SK-N-SH treated with all-trans-retinoic acid at 6 μM for 48 hours (cell line): ENCODE data around the gene FGGY.
"Not testable (repeated sequence)": the region's sequence is repeated elsewhere in the genome, so short reads cannot be mapped to it uniquely, and the experiment has no call there.

ENCODE experiments used
- ESRRG ChIP-seq: fragments of 250-450 bp; sonication (Bioruptor Pico); IDR thresholded peaks from 2 replicates; pipeline ENCODE4 v1.6.1; 2021; ENCODE audit warnings: mild to moderate bottlenecking
- RARB ChIP-seq: fragments of 250-450 bp; sonication (Bioruptor Pico); IDR thresholded peaks from 2 replicates; pipeline ENCODE4 v1.8.0; 2021; ENCODE audit warnings: mild to moderate bottlenecking, moderate library complexity
- SNAI2 ChIP-seq: fragments of 250-450 bp; sonication (Bioruptor Pico); IDR thresholded peaks from 2 replicates; pipeline ENCODE4 v1.5.0; 2020; ENCODE audit warnings: mild to moderate bottlenecking, moderate library complexity
- TCF4 ChIP-seq: fragments of 250-450 bp; sonication (Bioruptor Pico); IDR thresholded peaks from 2 replicates; pipeline ENCODE4 v1.8.0; 2021; ENCODE audit warnings: mild to moderate bottlenecking, moderate library complexity, borderline replicate concordance
- ZFP3 ChIP-seq: fragments of 250-450 bp; sonication (Bioruptor Pico); IDR thresholded peaks from 2 replicates; pipeline ENCODE4 v1.5.0; 2020; ENCODE audit warnings: mild to moderate bottlenecking, moderate library complexity
- TF ChIP-seq, protein P1 (sequence below): fragments of 250-450 bp; sonication (Bioruptor Pico); IDR thresholded peaks from 2 replicates; pipeline ENCODE4 v1.5.1; 2021; ENCODE audit warnings: mild to moderate bottlenecking, moderate library complexity
- TF ChIP-seq, protein P2 (sequence below): fragments of 250-450 bp; sonication (Bioruptor Pico); IDR thresholded peaks from 2 replicates; pipeline ENCODE4 v1.8.0; 2020; ENCODE audit warnings: mild to moderate bottlenecking, moderate library complexity, borderline replicate concordance
- TF ChIP-seq, protein P3 (sequence below): fragments of 250-450 bp; sonication (Bioruptor Pico); IDR thresholded peaks from 2 replicates; pipeline ENCODE4 v1.5.1; 2020; ENCODE audit warnings: low read depth, mild to moderate bottlenecking, moderate library complexity

DNA sequence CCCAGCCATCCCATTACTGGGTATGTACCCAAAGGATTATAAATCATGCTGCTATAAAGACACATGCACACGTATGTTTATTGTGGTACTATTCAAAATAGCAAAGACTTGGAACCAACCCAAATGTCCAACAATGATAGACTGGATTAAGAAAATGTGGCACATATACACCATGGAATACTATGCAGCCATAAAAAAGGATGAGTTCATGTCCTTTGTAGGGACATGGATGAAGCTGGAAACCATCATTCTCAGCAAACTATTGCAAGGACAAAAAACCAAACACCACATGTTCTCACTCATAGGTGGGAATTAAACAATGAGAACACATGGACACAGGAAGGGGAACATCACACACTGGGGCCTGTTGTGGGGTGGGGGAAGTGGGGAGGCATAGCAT lies 40.5 kb upstream of the FGGY start:
- TF ChIP-seq, protein P1, sequence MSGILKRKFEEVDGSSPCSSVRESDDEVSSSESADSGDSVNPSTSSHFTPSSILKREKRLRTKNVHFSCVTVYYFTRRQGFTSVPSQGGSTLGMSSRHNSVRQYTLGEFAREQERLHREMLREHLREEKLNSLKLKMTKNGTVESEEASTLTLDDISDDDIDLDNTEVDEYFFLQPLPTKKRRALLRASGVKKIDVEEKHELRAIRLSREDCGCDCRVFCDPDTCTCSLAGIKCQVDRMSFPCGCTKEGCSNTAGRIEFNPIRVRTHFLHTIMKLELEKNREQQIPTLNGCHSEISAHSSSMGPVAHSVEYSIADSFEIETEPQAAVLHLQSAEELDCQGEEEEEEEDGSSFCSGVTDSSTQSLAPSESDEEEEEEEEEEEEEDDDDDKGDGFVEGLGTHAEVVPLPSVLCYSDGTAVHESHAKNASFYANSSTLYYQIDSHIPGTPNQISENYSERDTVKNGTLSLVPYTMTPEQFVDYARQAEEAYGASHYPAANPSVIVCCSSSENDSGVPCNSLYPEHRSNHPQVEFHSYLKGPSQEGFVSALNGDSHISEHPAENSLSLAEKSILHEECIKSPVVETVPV = not testable (repeated sequence)
- not testable (repeated sequence) for TF ChIP-seq RARB, TCF4, ZFP3, SNAI2, ESRRG (CRISPR knock-in tag)
- TF ChIP-seq, protein P2, sequence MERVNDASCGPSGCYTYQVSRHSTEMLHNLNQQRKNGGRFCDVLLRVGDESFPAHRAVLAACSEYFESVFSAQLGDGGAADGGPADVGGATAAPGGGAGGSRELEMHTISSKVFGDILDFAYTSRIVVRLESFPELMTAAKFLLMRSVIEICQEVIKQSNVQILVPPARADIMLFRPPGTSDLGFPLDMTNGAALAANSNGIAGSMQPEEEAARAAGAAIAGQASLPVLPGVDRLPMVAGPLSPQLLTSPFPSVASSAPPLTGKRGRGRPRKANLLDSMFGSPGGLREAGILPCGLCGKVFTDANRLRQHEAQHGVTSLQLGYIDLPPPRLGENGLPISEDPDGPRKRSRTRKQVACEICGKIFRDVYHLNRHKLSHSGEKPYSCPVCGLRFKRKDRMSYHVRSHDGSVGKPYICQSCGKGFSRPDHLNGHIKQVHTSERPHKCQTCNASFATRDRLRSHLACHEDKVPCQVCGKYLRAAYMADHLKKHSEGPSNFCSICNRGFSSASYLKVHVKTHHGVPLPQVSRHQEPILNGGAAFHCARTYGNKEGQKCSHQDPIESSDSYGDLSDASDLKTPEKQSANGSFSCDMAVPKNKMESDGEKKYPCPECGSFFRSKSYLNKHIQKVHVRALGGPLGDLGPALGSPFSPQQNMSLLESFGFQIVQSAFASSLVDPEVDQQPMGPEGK (CRISPR knock-in tag) = not testable (repeated sequence)
- TF ChIP-seq, protein P3, sequence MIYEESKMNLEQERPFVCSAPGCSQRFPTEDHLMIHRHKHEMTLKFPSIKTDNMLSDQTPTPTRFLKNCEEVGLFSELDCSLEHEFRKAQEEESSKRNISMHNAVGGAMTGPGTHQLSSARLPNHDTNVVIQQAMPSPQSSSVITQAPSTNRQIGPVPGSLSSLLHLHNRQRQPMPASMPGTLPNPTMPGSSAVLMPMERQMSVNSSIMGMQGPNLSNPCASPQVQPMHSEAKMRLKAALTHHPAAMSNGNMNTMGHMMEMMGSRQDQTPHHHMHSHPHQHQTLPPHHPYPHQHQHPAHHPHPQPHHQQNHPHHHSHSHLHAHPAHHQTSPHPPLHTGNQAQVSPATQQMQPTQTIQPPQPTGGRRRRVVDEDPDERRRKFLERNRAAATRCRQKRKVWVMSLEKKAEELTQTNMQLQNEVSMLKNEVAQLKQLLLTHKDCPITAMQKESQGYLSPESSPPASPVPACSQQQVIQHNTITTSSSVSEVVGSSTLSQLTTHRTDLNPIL (CRISPR knock-in tag) = not testable (repeated sequence)
